Transverse colon (tissue), 4 donors: ENCODE results near the gene SERPINB1. TPM values are rescaled to one million over a fixed set of nuclear protein-coding genes. Genes with fewer than 3 reads are reported as not detected.

Source experiments
- DNase-seq: peaks from one replicate; pipeline ENCODE4 v3.0.0-alpha.2; 2019
- H3K27ac ChIP-seq, 4 donors: fragments of 200-600 bp; sonication (generic); 2 replicates each; pipeline ENCODE4 v1.5.1; 2016 to 2018; ENCODE audit warnings: inconsistent platforms in 4 of 4
- H3K27me3 ChIP-seq: fragments of 200-600 bp; sonication (generic); 2 replicates; pipeline ENCODE4 v1.5.1; 2017; ENCODE audit warnings: inconsistent platforms
- H3K36me3 ChIP-seq, 4 donors: fragments of 200-600 bp; sonication (generic); 2 replicates each; pipeline ENCODE4 v1.5.1; 2017 to 2019; ENCODE audit warnings: inconsistent platforms in 4 of 4
- H3K4me1 ChIP-seq, 4 donors: fragments of 200-600 bp; sonication (generic); 2 replicates each; pipeline ENCODE4 v1.5.1; 2017 to 2020; ENCODE audit warnings: inconsistent platforms in 4 of 4
- H3K4me3 ChIP-seq, 4 donors: fragments of 200-600 bp; sonication (generic); 1 replicate in 1 of 4; 2 replicates in 3 of 4; pipeline versions ENCODE4 v1.5.1 to v1.6.1; 2017 to 2019; ENCODE audit warnings: inconsistent platforms in 4 of 4
- H3K9me3 ChIP-seq, 2 donors: fragments of 200-600 bp; sonication (generic); 2 replicates each; pipeline ENCODE4 v1.5.1; 2017 to 2019; ENCODE audit warnings: inconsistent platforms in 2 of 2
- CTCF ChIP-seq, 5 experiments: fragments of 200-600 bp in 3 of 5; fragments of 450-650 bp in 2 of 5; sonication (generic) in 3 of 5; IDR thresholded peaks; 1 replicate in 2 of 5; 2 replicates in 3 of 5; pipeline ENCODE4 v1.5.1; 2016 to 2017; ENCODE audit warnings: antibody characterized with exemption in 5 of 5, inconsistent platforms in 3 of 5, mild to moderate bottlenecking in 2 of 5, moderate library complexity in 1 of 5
- EP300 ChIP-seq: sonication (generic); formaldehyde crosslinking; IDR thresholded peaks from one replicate; pipeline ENCODE4 v1.6.1; 2017; ENCODE audit warnings: antibody characterized with exemption, low read depth
- POLR2A ChIP-seq: fragments of 450-650 bp; IDR thresholded peaks from one replicate; pipeline ENCODE4 v1.6.1; 2016; ENCODE audit warnings: antibody characterized with exemption, mild to moderate bottlenecking, moderate library complexity
- POLR2AphosphoS5 ChIP-seq, 3 donors: sonication (generic); formaldehyde crosslinking; IDR thresholded peaks; one replicate each; pipeline ENCODE4 v1.6.1; 2016; ENCODE audit warnings: antibody characterized with exemption in 3 of 3
- WGBS, 2 donors: methylation state at CpG; one replicate each; pipeline ENCODE4 v1.1.5; 2018; ENCODE audit warnings: low coverage in 1 of 2; 5-methylcytosine and 5-hydroxymethylcytosine counted together
- in situ Hi-C, 4 donors: fragments of 200-750 bp; cut with MboI; loops; one replicate each; pipeline versions ENCODE4 v1.15.0 to v1.15.1; 2017; ENCODE audit warnings: low sequenced_read_pairs in 3 of 4, low pct_ligation_motif_present in 1 of 4, low pct_unique_long_range_greater_than_20kb in 1 of 4
- intact Hi-C: fragments of 100-400 bp; cut with DNase I; formaldehyde crosslinking; loops from one replicate; pipeline ENCODE4 v1.15.1; 2023; ENCODE audit warnings: low total_unique reads
- total RNA-seq, 4 donors: library from RNA; depleted of rRNA; stranded (reverse); fragments of >200 nt; gene quantifications; one replicate each; pipeline ENCODE4 v1.1.0, GENCODE V29; 2016

SERPINB1 gene
- total RNA-seq, 4 donors from 2014 or later, result 22.3 to 140 (median 88.4) TPM

- Histone ChIP-seq H3K36me3 (peaks cover 0 to 12% (median 4%) of the 10 kb centered on the region in 4 donors), H3K9me3 (no peaks in the 10 kb centered on the region), H3K27ac (no peak overlapping the region), H3K4me3 (no peak overlapping the region), H3K27me3 (no peaks in the 10 kb centered on the region), H3K4me1 (peaks cover 0 to 19% (median 7%) of the 10 kb centered on the region in 4 donors)
- in situ Hi-C loops (no loop called here), intact Hi-C loops (no loop called here)
- WGBS, 2 donors, result 66 to 92% methylated on average over 2 of the region's 2 CpGs
- DNase-seq, result no peak
- TF ChIP-seq POLR2A, result no peak
- no peak for TF ChIP-seq CTCF (IDR thresholded peaks at IDR 0.05)
- no peak for TF ChIP-seq POLR2AphosphoS5 (IDR thresholded peaks at IDR 0.05)
- TF ChIP-seq EP300, result no peak
Measured at GRCh38 chr6:2829253-2829652, 12.4 kb downstream of the SERPINB1 start.

GRCh38 chr6:2828629-2829028 lies 13.0 kb downstream of the SERPINB1 start:
- in situ Hi-C loops, result no loop called here

GRCh38 chr6:2827142-2827541 lies 14.5 kb downstream of the SERPINB1 start:
- intact Hi-C loops (no loop called here), in situ Hi-C loops (no loop called here)
- no peak for DNase-seq

More at GRCh38 chr6:2828629-2829028, 13.0 kb downstream of the SERPINB1 start:
- H3K27me3 ChIP-seq, result no peaks in the 10 kb centered on the region
- whole genome bisulfite sequencing, 2 donors, result 76 to 78% methylated on average over 4 of the region's 4 CpGs
- no peaks in the 10 kb centered on the region for H3K9me3 ChIP-seq
- DNase-seq, result no peak
- intact Hi-C loops, result no loop called here
- TF ChIP-seq CTCF (IDR thresholded peaks at IDR 0.05), result no peak
- no peak for TF ChIP-seq POLR2A
- TF ChIP-seq EP300, result no peak
- TF ChIP-seq POLR2AphosphoS5 (IDR thresholded peaks at IDR 0.05), result no peak
- H3K4me1 ChIP-seq, result peaks cover 0 to 25% (median 13%) of the 10 kb centered on the region in 4 donors
- no peak overlapping the region for H3K4me3 ChIP-seq
- no peak overlapping the region for H3K27ac ChIP-seq
- peaks cover 0 to 12% (median 4%) of the 10 kb centered on the region in 4 donors for H3K36me3 ChIP-seq

GRCh38 chr6:2826131-2826530 lies 15.5 kb downstream of the SERPINB1 start:
- no peaks in the 10 kb centered on the region for H3K9me3 ChIP-seq
- H3K27ac ChIP-seq, result no peak overlapping the region
- intact Hi-C loops (no loop called here), in situ Hi-C loops (no loop called here)
- 75 to 90% methylated on average over 1 to 2 of the region's 2 CpGs for WGBS, 2 donors
- peaks cover 0 to 39% (median 19%) of the 10 kb centered on the region in 4 donors for H3K4me1 ChIP-seq
- H3K36me3 ChIP-seq, result no peaks in the 10 kb centered on the region
- no peak for TF ChIP-seq POLR2A
- TF ChIP-seq POLR2AphosphoS5 (IDR thresholded peaks at IDR 0.05), result no peak
- no peak for TF ChIP-seq CTCF (IDR thresholded peaks at IDR 0.05)
- no peak for TF ChIP-seq EP300
- H3K27me3 ChIP-seq, result no peaks in the 10 kb centered on the region
- DNase-seq, result no peak
- no peak overlapping the region for H3K4me3 ChIP-seq

More at GRCh38 chr6:2827142-2827541, 14.5 kb downstream of the SERPINB1 start:
- Histone ChIP-seq H3K36me3 (no peaks in the 10 kb centered on the region), H3K4me1 (peaks cover 0 to 38% (median 18%) of the 10 kb centered on the region in 4 donors), H3K27me3 (no peaks in the 10 kb centered on the region), H3K4me3 (no peak overlapping the region), H3K27ac (no peak overlapping the region), H3K9me3 (no peaks in the 10 kb centered on the region)
- TF ChIP-seq POLR2A (no peak), EP300 (no peak), CTCF (IDR thresholded peaks at IDR 0.05) (no peak), POLR2AphosphoS5 (IDR thresholded peaks at IDR 0.05) (no peak)
- 76 to 84% methylated on average over 4 to 6 of the region's 6 CpGs for WGBS, 2 donors
